Keratinocyte (primary cell): ENCODE measurements around the gene AJAP1. TPM values are rescaled to one million over a fixed set of nuclear protein-coding genes. Genes with fewer than 3 reads are reported as not detected.

Source experiments
- DNase-seq: peaks from one replicate; pipeline ENCODE4 v3.0.0-alpha.2; 2011; ENCODE audit warnings: low read depth, missing footprints, low spot score
- FAIRE-seq: peaks from 2 replicates; lab custom pipeline; 2011; peaks lifted over from hg19 to GRCh38; lab: Jason Lieb, UNC
- H2AFZ ChIP-seq: 2 replicates; pipeline ENCODE4 v1.6.0; 2012; ENCODE audit warnings: low read length, control low read depth, inconsistent platforms; ENCODE audit not compliant: control insufficient read depth
- H3K27ac ChIP-seq: 2 replicates; pipeline ENCODE4 v1.5.1; 2011; ENCODE audit warnings: low read length; ENCODE audit not compliant: control insufficient read depth, insufficient read depth
- H3K27me3 ChIP-seq: 3 replicates; pipeline ENCODE4 v1.6.0; 2011; ENCODE audit warnings: low read length; ENCODE audit not compliant: control insufficient read depth, insufficient read depth; ENCODE audit errors: extremely low read depth
- H3K36me3 ChIP-seq, 2 experiments: 2 replicates in 1 of 2; 3 replicates in 1 of 2; pipeline ENCODE4 v1.5.1; 2011; ENCODE audit warnings: low read length in 2 of 2, mild to moderate bottlenecking in 1 of 2; ENCODE audit not compliant: control insufficient read depth in 2 of 2, insufficient read depth in 2 of 2; ENCODE audit errors: extremely low read depth in 1 of 2
- H3K4me1 ChIP-seq: 3 replicates; pipeline ENCODE4 v1.5.1; 2011; ENCODE audit warnings: low read length; ENCODE audit not compliant: control insufficient read depth, insufficient read depth; ENCODE audit errors: extremely low read depth
- H3K4me2 ChIP-seq: 3 replicates; pipeline ENCODE4 v1.6.0; 2011; ENCODE audit warnings: low read depth, low read length; ENCODE audit not compliant: control insufficient read depth, insufficient read depth; ENCODE audit errors: extremely low read depth
- H3K4me3 ChIP-seq, 3 experiments: fragments of 200-600 bp in 1 of 3; sonication (generic) in 1 of 3; 2 replicates in 2 of 3; 3 replicates in 1 of 3; pipeline ENCODE4 v1.5.1; 2011 to 2016; ENCODE audit warnings: low read length in 3 of 3, mild to moderate bottlenecking in 3 of 3, control low read depth in 2 of 3, inconsistent platforms in 1 of 3, low read depth in 1 of 3, mixed read lengths in 1 of 3, mixed run types in 1 of 3, moderate library complexity in 1 of 3; ENCODE audit not compliant: control insufficient read depth in 2 of 3, insufficient read depth in 2 of 3; ENCODE audit errors: extremely low read depth in 1 of 3
- H3K79me2 ChIP-seq: 2 replicates; pipeline ENCODE4 v1.6.0; 2012; ENCODE audit warnings: low read length; ENCODE audit not compliant: control insufficient read depth, insufficient read depth
- H3K9ac ChIP-seq: 3 replicates; pipeline ENCODE4 v1.6.0; 2011; ENCODE audit warnings: low read length; ENCODE audit not compliant: control insufficient read depth, insufficient read depth; ENCODE audit errors: extremely low read depth
- H3K9me1 ChIP-seq: 3 replicates; pipeline ENCODE4 v1.6.0; 2011; ENCODE audit warnings: low read length; ENCODE audit not compliant: control insufficient read depth, insufficient read depth; ENCODE audit errors: extremely low read depth
- H3K9me3 ChIP-seq: 2 replicates; pipeline ENCODE4 v1.5.1; 2012; ENCODE audit warnings: low read depth, low read length; ENCODE audit not compliant: control insufficient read depth
- H4K20me1 ChIP-seq: 3 replicates; pipeline ENCODE4 v1.6.0; 2011; ENCODE audit warnings: low read length; ENCODE audit not compliant: control insufficient read depth, insufficient read depth; ENCODE audit errors: extremely low read depth
- CTCF ChIP-seq, 3 experiments: IDR thresholded peaks in 1 of 3; conservative IDR thresholded peaks in 1 of 3; optimal IDR thresholded peaks in 1 of 3; 2 replicates in 2 of 3; 3 replicates in 1 of 3; pipeline versions ENCODE3 to v1.5.1; 2011; ENCODE audit warnings: low read length in 3 of 3, mild to moderate bottlenecking in 3 of 3, moderate library complexity in 2 of 3, control low read depth in 1 of 3, inconsistent platforms in 1 of 3; ENCODE audit not compliant: insufficient read depth in 2 of 3; ENCODE audit errors: extremely low read depth in 1 of 3
- EZH2 ChIP-seq: IDR thresholded peaks from one replicate; pipeline ENCODE4 v1.6.1; 2012; ENCODE audit warnings: inconsistent platforms, mild to moderate bottlenecking, low read length, moderate library complexity
- dilution Hi-C: fragments of 300-500 bp; cut with MboI; formaldehyde crosslinking; loops from one replicate; pipeline ENCODE4 v1.7.0; 2020; ENCODE audit warnings: low sequenced_read_pairs; ENCODE audit not compliant: extremely low pct_ligation_motif_present
- polyA plus RNA-seq, 5 experiments: library from polyadenylated mRNA; depleted of rRNA in 3 of 5; stranded (reverse) in 3 of 5; stranded (forward) in 1 of 5; unstranded in 1 of 5; fragments of >200 nt; gene quantifications; 1 replicate in 1 of 5; 2 replicates in 3 of 5; 3 replicates in 1 of 5; pipeline versions ENCODE4 v1.2.1 to v1.2.3, GENCODE V29; 2011 to 2012; ENCODE audit warnings: missing spikeins in 2 of 5, low read depth in 1 of 5, low replicate concordance in 1 of 5

Gene AJAP1
- polyA plus RNA-seq, 1 donor (not counting 4 experiments of a cell fraction or from before 2014, with no cell fraction given): 2.2 TPM

- dilution Hi-C loops: no loop called here
- Histone ChIP-seq H2AFZ (no peak overlapping the region), H3K79me2 (no peaks in the 10 kb centered on the region), H3K9me3 (no peaks in the 10 kb centered on the region), H4K20me1 (no peaks in the 10 kb centered on the region), H3K27me3 (no peaks in the 10 kb centered on the region), H3K4me1 (peaks cover 16% of the 10 kb centered on the region), H3K36me3 (no peaks in the 10 kb centered on the region), H3K9ac (no peak overlapping the region), H3K4me3 (no peak overlapping the region), H3K27ac (no peak overlapping the region), H3K4me2 (no peak overlapping the region), H3K9me1 (no peaks in the 10 kb centered on the region)
- no peak for FAIRE-seq
- TF ChIP-seq EZH2 (no peak), CTCF (optimal IDR thresholded peaks at IDR 0.05 in 1 of 3, IDR thresholded peaks at IDR 0.05 in 1 of 3, conservative IDR thresholded peaks at IDR 0.05 in 1 of 3; ENCODE audit: extremely low read depth in 1 of 3, insufficient read depth in 2 of 3, low read length in 3 of 3) (no peak)
- no peak for DNase-seq
Observed at GRCh38 chr1:4698911-4699310, 44.5 kb downstream of the AJAP1 start.

GRCh38 chr1:4699376-4700301 lies 45.2 kb downstream of the AJAP1 start:
- no peaks in the 10 kb centered on the region for H3K27me3 ChIP-seq
- dilution Hi-C loops: no loop called here
- H3K4me2 ChIP-seq: no peak overlapping the region
- H2AFZ ChIP-seq: no peak overlapping the region
- FAIRE-seq (no peak), DNase-seq (no peak)
- H4K20me1 ChIP-seq: no peaks in the 10 kb centered on the region
- peaks cover 16% of the 10 kb centered on the region for H3K4me1 ChIP-seq
- no peaks in the 10 kb centered on the region for H3K9me1 ChIP-seq
- no peak overlapping the region for H3K4me3 ChIP-seq
- no peaks in the 10 kb centered on the region for H3K9me3 ChIP-seq
- TF ChIP-seq EZH2 (no peak), CTCF (optimal IDR thresholded peaks at IDR 0.05 in 1 of 3, IDR thresholded peaks at IDR 0.05 in 1 of 3, conservative IDR thresholded peaks at IDR 0.05 in 1 of 3; ENCODE audit: extremely low read depth in 1 of 3, insufficient read depth in 2 of 3, low read length in 3 of 3) (no peak)
- no peak overlapping the region for H3K9ac ChIP-seq
- no peaks in the 10 kb centered on the region for H3K36me3 ChIP-seq
- H3K79me2 ChIP-seq: no peaks in the 10 kb centered on the region
- no peak overlapping the region for H3K27ac ChIP-seq
